CD4-positive, alpha-beta T cell treated with Interleukin-15 for 1 hour (primary cell): ENCODE results near the gene NAGPA.
"Not testable (repeated sequence)": the region's sequence is repeated elsewhere in the genome, so short reads cannot be mapped to it uniquely, and the experiment has no call there.

Experiments used
- DNase-seq: peaks from one replicate; pipeline ENCODE4 v3.0.0-alpha.2; 2020

Gene NAGPA

GRCh38 chr16:5060073-5060641 lies 26.4 kb upstream of the NAGPA start:
- DNase-seq = no peak

GRCh38 chr16:5059386-5060072 lies 25.8 kb upstream of the NAGPA start:
- DNase-seq = no peak

- no peak for DNase-seq
Observed at GRCh38 chr16:5058476-5058875, 24.7 kb upstream of the NAGPA start.

- DNase-seq = peak; percentile 41
Observed at GRCh38 chr16:5056352-5056751, 22.6 kb upstream of the NAGPA start.

- no peak for DNase-seq
Observed at GRCh38 chr16:5054876-5055865, 21.4 kb upstream of the NAGPA start.

- DNase-seq = no peak
Observed at GRCh38 chr16:5046914-5047313, 13.2 kb upstream of the NAGPA start.

- DNase-seq = no peak
Observed at GRCh38 chr16:5045499-5046115, 11.9 kb upstream of the NAGPA start.

GRCh38 chr16:5044581-5044980 lies 10.8 kb upstream of the NAGPA start:
- not testable (repeated sequence) for DNase-seq

GRCh38 chr16:5044011-5044540 lies 10.3 kb upstream of the NAGPA start:
- DNase-seq = no peak

GRCh38 chr16:5042574-5043171 lies 8.9 kb upstream of the NAGPA start:
- no peak for DNase-seq

GRCh38 chr16:5041600-5042133 lies 7.9 kb upstream of the NAGPA start:
- DNase-seq = no peak

- DNase-seq = no peak
Observed at GRCh38 chr16:5040451-5040850, 6.7 kb upstream of the NAGPA start.

- no peak for DNase-seq
Observed at GRCh38 chr16:5036228-5037156, 2.8 kb upstream of the NAGPA start.

GRCh38 chr16:5035909-5036227 lies 2.1 kb upstream of the NAGPA start:
- no peak for DNase-seq

- no peak for DNase-seq
Observed at GRCh38 chr16:5034167-5034523, 410 bp upstream of the NAGPA start.

- DNase-seq = no peak
Observed at GRCh38 chr16:5032748-5033167, 977 bp downstream of the NAGPA start.

GRCh38 chr16:5031601-5032000 lies 2.1 kb downstream of the NAGPA start:
- DNase-seq = no peak

- no peak for DNase-seq
Observed at GRCh38 chr16:5030251-5030870, 3.4 kb downstream of the NAGPA start.

- no peak for DNase-seq
Observed at GRCh38 chr16:5028950-5029475, 4.7 kb downstream of the NAGPA start.

GRCh38 chr16:5027575-5028235 lies 6.0 kb downstream of the NAGPA start:
- DNase-seq = no peak
